ENCODE data around the gene DGKD.

DGKD gene

DNA sequence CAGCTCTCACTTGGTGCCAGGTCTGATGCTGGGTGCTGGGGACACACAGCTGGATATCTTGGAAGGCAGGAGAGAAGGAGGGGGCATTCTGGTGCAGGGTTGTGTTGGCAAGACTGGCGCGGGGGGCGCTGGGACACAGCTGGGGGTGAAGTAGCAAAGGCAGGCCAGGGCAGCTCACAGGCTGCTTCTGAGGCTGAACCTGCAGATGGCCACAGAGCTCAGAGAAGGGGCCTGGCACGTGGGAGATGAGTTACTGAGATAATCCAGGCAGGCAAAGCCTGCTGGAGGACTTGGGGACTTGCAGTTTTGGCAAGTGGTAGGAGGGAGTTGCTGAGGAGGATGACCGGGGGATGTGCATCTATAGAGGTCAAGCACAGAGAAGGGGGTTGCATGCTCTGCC, 16.2 kb upstream of the DGKD start:
- no peak for DNase-seq

DNA sequence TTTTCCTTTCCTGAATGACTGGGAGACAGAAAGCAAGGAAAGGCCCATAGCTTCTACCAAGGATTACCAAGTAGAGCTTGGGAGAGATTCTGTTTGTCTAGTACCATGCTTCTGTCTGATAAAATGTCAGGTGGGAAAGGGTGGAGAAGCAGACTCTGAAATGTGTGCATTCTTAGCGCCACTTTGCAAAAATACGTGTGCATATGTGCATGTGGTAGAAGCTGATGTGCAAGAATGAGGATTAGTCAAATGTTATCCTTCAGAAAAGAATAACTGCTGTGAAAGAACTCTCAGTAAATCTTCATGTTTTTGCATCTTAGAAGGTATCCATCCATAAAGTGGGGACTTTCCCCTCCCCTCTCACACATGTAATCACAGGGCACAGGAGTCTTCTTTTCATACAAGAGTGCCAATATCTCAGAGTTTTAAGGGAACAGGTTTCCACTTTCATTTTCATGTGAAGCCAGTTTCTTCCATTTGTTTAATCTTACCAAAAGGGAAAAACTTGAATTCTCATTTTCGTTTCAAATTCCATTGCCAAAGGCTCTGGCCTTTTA, 15.4 kb upstream of the DGKD start:
- no peak for DNase-seq

DNA sequence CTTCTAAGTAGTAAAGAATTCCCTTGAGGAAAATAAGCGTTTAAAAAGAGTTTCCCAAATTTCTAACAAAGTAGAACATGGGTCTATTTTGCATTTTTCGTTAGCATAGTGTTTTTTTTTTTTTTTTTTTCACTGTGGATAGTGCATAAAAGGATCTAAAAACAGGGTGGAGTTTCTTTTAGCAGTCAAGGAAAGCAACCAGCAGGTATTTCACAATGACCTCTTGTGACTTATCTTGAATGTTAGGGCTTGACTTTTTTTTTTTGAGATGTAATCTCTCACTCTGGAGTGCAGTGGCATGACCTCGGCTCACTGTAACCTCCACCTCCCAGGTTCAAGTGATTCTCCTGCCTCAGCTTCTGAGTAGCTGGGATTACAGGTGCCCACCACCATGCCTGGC, 14.9 kb upstream of the DGKD start:
- peak; percentile 54 to 57 for DNase-seq

DNA sequence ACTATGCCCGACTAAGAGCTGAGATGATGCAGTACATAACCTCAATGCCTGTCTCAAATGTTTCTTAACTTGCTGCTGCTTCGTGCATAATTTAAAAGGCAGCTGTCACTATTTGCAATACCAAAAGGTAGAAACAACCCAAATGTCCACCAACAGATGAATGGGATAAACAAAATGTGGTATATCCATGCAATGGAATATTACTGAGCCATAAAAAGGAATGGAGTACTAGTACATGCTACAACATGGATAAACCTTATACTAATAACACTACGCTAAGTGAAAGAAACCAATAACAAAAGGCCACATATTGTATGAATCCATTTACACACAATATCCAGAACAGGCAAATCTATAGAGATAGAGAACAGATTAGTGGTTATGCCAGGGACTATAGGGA, 13.0 kb upstream of the DGKD start:
- no peak for DNase-seq

DNA sequence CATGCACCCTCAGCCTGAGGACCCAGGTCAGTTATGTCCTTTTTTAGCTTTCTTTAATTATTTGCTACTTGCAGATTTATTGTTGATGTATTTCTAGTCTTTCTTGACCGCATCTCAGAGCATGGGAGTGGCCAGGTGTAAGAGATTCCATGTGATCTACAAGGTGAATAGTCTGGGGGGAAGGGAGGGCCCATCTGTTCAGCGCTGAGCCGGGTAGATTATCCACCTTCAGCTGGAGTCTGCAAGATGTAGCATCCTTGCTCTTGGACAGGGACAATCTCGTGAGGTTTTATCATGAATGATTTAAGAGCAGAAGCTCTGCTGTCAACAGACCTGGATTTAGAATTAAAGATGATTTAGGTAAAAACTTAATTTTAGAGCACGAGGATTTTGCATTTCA, 12.0 kb upstream of the DGKD start:
- DNase-seq: no peak

DNA sequence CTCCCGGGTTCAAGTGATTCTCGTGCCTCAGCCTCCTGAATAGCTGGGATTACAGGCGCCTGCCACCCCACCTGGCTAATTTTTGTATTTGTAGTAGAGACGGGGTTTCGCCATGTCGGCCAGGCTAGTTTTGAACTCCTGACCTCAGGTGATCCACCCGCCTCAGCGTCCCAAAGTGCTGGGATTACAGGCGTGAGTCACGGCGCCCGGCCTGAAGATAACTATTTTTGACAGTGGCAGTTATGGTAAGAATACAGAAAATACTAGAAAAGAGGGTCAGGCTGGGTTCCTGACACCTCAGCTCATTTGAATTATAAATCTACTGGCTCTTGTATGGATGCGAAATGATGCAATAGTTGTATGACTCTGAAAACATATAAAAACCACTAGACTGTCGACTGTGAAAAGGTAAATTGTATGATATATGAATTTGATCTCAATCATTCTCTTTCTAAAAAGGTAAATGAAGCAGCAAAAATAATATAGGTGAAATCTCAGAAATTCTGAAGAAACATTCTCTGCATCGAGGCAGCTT, 11.1 kb upstream of the DGKD start:
- DNase-seq: no peak

DNA sequence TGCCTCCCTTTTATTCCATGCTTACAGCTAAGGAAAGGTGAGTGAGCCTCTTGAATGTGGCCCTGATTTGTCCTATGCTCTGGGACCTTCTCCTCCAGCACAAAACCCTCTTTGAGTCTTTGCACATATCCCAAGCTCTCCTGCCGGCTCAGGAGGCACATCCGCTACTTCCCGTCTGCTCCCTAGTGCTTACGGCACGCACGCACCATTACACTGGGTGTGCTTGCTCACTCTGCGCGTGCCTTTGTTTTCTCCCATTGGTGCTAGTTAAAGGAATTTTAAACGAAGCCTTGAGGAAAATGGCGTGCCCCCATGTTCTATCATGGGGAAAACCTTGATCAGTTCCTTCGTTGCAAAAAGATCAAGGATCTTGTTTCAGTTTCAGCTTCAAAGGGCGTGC, 7.9 kb upstream of the DGKD start:
- no peak for DNase-seq

DNA sequence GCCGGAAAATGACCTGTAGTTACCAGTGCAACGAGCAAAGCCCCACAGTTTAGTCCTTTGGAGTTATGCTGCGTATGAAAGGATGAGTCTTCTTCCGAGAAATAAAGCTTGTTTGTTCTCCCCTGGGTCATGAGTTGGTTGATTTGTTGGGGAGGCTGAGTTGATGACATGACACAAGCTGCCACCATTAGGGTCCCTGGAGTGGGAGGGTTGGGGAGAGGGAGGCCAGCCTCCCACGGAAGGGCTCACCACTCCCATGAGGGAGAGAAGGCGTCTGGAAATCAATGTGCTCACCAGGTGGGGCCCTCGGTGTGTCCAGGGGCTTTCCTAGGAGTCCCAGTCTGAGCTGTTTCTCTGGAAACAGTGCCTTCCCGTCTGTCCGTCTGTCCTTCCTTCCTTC, 7.4 kb upstream of the DGKD start:
- no peak for DNase-seq

DNA sequence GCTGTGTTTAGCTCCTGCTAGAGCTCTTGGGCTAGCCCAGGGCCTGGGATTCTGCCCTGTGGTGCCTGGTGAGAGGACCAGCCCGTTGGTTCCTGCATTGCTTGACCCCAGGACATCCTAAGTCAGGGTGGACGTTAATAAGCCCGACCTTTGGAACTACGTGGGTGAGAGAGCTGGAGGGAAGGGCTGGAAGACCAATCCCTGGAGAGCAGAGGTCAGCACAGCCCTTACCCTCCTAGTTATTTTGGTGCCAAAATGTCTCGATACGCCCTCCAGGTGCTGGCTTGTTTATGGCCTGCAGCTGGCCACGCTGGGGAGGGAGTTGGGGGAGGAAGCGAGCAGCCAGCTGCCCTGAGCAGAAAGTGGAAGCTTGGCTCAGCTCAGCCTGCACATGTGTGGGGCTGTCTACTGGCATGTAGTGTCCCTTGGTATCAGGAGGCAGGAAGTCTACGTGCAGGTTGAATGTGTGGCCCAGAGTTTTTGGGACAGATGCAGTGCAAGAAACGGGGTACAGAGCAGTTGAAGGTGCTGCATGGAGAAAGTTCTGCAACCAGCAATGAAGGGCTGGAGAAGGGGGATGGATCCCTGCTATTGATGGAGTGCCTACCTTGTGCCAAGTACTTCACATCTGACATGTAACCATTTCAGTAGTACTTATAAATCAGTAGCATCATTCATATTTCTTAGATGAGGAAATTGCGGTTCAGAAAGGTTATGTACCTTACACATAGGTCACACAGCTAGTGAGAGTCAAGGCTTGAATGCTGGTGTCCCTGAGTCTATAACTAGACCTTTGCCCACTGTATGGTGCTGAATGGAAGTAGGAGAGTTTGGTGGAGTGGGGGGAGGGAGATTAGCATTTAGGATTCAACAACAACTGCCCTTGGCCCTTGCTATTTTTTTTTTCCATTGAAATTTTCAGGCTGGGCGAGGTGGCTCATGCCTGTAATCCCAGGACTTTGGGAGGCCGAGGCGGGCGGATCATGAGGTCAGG, 5.0 kb upstream of the DGKD start:
- DNase-seq: peak; percentile 62 to 74

DNA sequence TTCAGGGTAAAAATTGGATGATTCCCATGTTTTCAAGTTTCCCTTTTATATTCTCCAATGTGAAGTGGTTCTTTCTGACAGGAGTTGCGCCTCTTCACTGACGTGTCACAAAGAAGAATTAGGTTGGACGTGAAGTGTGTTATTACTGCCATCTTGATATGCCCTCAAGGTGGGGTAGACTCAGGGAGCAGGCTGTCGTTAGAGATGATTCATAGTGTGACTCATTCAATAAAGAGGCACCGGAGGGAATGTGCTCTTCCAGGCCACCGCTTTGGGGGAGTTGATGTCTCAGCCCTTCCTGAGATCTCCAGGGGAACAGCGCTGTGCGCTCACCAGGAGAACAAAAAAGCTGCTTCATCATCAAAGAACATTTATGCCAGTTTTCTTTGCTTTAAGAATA, 3.6 kb upstream of the DGKD start:
- DNase-seq: peak; percentile 48 to 63

DNA sequence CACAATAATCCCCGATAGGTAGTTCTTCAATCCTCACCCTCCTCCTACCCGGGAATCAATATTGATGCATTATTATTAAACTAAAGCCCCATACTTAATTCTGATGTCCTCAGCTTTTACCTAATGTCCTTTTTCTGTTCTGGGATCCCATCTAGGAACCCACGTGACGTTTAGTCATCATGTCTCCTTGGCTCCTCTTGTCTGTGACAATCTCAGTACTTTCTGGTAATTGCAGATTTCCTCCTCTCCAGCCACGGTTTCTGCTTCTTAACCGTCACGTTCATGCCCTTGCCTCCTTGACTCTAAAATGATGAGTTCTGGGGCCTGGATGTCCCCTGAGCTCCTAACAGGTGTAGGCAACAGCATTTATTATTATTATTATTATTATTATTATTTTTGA, 2.9 kb upstream of the DGKD start:
- DNase-seq: peak; percentile 18 to 32

DNA sequence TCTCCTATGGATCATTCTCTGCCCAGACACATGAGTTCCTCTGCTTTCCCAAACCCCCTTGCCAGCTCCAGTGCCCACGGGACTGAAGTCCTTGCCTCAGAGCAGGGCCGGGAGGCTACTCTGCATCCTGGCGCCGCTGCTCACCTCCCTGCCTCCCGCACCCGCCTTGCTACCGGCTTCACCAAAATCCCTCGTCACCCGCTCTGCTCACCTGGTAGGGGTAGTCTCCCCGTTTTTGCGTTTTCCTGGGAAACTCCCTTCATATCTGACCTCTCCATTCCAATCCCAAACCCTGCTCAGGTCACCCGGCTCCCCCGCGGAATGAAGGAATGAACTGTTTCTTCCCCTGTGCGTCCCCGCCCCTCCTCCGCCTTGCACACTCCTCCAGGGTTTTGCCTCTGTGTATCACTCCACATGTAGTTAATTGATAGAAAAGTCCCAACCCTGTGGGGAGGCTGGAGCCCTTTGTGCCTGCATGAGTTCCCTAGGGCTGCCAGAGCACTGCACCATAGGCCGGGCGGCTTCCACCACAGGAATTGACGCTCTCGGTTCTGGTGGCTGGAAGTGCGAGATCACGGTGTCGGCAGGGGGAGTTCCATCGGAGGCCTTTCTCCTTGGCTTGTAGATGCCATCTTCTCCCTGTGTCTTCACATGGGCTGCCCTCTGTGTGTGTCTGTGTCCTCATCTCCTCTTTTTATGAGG, 2.0 kb upstream of the DGKD start:
- DNase-seq: no peak

DNA sequence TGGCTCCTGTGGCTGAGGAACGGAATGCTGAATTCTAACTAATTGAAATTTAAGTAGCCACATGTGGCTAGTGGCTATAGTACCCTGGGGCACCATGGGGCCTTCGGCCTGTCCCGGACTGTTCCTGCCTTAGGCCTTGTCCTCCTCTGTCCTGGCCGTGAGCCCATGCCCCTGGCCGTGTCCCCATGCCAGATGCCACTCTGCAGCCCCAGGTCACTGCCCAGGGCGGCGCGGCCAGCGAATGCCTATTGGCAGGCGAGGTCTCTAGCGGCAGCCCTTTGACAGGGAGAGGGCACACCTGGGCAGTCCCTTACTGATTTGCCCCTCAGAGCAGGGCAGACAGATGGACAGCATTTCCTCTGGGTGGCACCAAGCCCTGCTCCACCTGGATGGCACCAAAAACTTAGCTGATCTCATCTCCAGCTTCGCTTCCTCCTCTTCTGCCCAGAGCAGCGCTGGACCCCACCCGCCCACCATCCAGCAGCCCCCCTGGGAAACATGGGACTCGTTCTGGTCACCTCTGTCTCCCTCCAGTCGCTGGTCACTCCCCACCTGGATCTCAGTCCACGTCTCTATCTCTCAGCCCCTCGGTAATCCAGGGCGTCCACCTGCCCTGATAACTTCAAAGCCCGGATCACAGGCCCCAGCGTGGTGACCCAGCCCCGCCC, 1.1 kb upstream of the DGKD start:
- no peak for DNase-seq

DNA sequence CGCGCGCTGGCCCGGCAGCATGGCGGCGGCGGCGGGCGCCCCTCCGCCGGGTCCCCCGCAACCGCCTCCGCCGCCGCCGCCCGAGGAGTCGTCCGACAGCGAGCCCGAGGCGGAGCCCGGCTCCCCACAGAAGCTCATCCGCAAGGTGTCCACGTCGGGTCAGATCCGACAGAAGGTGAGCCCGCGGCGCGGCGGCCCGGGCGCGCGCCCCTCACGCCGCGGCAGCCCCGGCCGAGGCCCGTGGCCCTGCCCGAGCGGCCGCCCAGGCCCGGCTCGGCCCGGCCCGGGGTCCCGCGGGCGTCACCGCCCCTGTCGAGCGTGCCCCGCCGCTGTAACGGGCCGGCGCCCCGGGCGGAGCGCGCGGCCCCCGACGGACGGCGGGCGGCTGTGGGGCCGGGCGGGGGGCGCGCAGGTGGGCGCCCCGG, 218 bp downstream of the DGKD start:
- DNase-seq: no peak

DNA sequence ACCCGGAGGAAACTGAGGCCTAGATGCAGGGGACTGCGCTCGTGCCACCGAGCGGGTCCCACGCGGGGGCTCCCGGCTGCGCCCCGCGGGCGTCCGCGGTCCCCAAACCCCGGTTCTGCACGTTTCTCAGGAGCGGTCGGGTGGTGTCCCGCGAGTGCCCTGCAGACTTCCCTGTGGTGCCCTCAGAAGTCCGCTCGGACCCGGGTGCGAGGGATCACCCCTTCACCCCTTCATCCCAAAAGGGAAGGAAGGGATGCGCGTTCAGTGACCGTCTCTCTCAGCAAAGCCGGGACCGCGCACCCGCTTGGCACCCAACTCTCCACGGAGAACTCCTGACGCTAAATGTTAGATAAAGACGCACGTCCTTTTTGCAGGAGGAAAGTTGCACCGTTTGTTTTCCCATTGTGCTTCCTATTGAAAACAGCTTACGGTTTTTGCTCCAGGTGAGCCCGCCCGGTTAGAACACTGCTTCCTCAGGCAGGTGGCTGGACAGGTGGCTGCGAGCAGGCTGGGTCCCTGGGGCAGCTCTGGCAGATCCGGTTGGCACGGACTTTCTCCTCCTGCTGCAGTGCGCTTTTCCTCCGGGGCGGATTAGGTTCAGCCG, 779 bp downstream of the DGKD start:
- no peak for DNase-seq

DNA sequence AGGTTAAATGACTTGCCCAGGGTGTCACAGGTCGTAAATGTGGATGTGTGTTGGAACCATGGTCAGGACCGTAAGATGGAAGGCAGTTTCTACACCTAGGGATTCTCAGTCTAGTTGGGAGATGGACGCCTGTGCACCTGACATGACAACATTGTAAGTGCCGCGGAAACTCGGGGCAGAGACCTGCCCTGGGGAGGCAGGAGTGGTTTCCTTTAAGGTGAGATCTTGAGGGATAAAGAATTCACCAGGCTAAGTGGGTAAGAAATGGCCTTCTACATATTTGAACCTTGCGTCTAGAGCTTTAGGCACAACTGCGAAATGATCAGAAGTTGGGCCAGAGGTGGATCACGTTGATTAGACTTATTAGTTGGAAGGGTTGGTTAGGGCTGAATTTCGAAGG, 1.6 kb downstream of the DGKD start:
- no peak for DNase-seq

DNA sequence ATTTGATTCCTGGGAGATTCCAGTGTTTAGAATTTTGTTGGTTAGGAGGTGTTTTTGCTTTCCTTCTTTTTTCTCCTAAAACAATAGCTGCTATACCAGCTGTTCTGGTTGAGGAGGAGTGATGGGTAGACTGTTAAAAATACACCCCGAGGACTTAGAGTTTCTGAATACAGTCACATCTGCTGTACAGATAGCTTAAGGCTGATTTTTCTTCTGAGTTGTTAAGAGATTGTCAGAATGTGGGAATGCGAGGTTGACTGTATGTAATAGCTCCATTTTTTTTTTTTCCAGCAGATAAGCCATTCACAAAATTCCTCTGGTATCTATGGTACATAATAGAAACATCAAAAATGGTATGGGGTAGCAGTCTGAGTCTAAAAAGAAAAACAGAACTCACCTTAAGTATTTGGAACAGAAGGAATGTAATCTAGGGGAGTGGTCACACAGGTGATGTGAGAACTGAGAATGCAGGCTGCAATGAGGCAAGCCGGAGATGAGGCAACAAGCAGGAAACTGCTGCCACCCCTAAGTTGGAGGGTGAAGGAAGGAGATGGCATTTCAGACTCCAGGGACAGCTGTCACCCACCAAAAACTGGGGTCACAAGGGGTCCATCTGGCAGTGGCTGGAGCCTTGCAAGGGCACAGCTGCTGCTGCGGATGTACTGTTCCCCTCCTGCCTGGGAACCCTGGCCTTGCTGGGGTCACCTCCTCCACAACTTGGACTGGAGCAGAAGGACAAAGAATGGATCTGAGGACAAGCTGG, 2.4 kb downstream of the DGKD start:
- peak; percentile 29 to 34 for DNase-seq

DNA sequence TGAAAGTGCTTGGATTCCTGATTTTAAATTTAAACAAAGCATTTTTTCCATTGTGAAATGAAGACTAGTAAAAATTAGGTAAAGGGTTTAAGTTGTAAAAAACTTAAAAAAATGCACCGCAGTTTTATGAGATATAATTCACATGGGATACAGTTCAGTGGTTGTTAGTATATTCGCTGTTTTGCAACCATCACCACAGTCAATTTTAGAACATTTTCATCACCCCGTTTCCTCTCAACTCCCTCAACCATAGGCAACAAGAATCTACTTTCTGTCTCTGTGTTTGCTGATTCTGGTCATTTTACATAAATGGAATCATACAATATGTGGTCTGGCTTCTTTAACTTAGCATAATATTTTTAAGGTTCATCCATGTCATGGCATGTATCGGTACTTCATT, 4.0 kb downstream of the DGKD start:
- peak; percentile 54 to 58 for DNase-seq

DNA sequence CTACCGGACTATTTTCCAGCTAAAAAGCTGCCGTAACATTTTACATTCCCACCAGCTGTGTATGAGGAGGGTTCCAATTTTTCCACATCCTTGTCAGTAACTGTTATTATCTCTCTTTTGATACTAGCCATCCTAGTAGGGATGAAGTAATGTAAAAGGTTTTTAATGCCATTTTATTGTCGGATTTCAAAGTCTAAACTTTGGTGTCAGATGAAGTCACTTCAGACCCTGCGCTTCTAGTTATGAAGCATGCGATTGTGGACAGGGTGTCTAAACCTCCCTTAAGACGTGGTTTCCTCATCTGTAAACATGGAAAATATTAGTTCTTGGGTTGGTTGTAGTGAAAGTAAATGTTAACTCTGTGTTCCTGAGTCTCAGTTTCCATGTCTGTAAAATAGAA, 4.7 kb downstream of the DGKD start:
- DNase-seq: no peak

DNA sequence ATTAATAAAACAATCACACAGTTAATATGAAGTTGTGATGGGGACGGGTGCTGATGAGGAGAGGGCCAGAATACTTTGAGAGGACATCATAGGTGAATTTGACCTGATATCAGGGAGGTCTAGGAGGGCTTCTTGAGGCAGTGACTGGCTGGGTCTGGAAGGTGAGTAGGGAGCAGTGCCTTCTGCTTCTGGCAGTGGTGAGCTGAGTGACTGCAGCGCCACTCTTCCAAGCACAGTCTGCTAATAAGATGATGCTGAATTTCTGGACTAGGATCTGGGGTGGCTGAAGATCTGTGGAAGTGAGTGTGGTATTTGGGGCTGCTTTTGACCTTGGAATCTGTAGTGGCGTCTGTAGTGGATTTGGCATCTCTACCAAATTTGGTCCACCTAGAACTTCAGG, 5.5 kb downstream of the DGKD start:
- DNase-seq: no peak

DNA sequence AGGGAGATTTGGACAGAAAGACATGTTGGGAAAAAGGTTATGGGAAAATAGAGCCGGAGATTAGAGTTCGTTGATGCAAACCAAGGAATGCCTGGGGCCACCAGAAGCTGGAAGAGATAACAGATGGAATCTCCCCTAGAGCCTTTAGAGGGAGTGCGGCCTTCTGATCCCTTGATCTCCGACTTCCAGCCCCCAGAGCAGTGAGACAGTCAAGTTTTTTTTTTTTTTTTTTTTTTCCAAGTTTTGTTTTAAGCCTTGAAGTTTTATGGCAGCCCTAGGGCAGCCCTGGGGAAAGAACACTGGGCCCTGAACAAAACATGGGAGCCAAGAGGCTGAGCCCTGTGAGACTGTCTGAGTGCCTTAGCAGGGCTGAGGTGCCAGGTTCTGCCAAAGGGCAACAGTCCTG, 6.5 kb downstream of the DGKD start:
- DNase-seq: no peak

DNA sequence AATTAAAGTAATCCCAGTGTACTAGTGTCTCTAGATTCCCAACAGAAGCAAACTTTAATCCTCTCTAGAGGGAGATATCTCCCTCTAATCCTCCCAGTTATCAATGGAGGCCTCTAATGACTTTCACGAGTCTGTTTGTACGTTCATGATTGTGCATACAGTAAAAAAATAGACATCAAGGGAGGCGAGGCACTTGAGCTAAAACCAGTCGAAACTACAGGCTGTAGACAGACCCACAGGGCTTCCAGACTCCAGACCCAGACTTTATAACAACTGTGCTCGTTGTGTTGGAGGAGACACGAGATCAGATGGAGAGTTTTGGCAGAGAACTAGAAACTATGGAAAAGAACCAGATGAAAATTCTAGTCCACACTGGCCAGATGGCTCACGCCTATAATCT, 7.0 kb downstream of the DGKD start:
- no peak for DNase-seq

Data from AML-193 (cell line).